ENCODE results near the gene IQGAP1. TPM values are rescaled to one million over a fixed set of nuclear protein-coding genes. Genes with fewer than 3 reads are reported as not detected.
A peak's percentile ranks its signal among the peaks of the same experiment; 100 is the strongest.

Gene IQGAP1
- total RNA-seq, 1 experiment from 2014 or later = 72.4 TPM

- Histone ChIP-seq H3K23ac (ENCODE audit: insufficient read length, low read depth, low read length) (no peak overlapping the region), H3K9me3 (ENCODE audit: control insufficient read depth, low read depth, low read length) (no peaks in the 10 kb centered on the region), H2BK15ac (ENCODE audit: low read depth, low read length) (no peak overlapping the region), H3K4ac (ENCODE audit: low read depth, low read length) (no peak overlapping the region), H3K79me1 (ENCODE audit: insufficient read depth, low read depth, low read length, poor library complexity, severe bottlenecking) (peaks cover 4% of the 10 kb centered on the region), H3T11ph (ENCODE audit: low read length) (no peak overlapping the region), H2AK5ac (ENCODE audit: insufficient read length, low read length) (no peak overlapping the region), H3K14ac (ENCODE audit: insufficient read depth, low read length) (no peak overlapping the region), H2BK20ac (ENCODE audit: low read depth, low read length, poor library complexity, severe bottlenecking) (no peak overlapping the region), H3K9ac (ENCODE audit: extremely low read depth, insufficient read length, low read length) (no peak overlapping the region), H3K18ac (ENCODE audit: insufficient read length, low read depth, low read length) (no peak overlapping the region), H2AFZ (ENCODE audit: low read length) (no peak overlapping the region), H3K4me1 (ENCODE audit: insufficient read depth, low read length) (peaks cover 7% of the 10 kb centered on the region; the same call in 1 of the 2 replicates), H3K79me2 (ENCODE audit: insufficient read depth, low read length) (peaks cover 18% of the 10 kb centered on the region; the same call in 1 of the 2 replicates), H2BK5ac (ENCODE audit: insufficient read length, low read length) (no peak overlapping the region), H3K56ac (ENCODE audit: insufficient read length, low read depth, low read length) (no peak overlapping the region), H3K23me2 (ENCODE audit: insufficient read length, low read depth, low read length, poor library complexity, severe bottlenecking) (no peaks in the 10 kb centered on the region), H3K27me3 (ENCODE audit: insufficient read depth, low read length) (no peaks in the 10 kb centered on the region), H2BK120ac (ENCODE audit: low read depth, low read length, poor library complexity, severe bottlenecking) (no peak overlapping the region), H4K20me1 (ENCODE audit: control insufficient read depth, insufficient read depth, insufficient read length) (no peaks in the 10 kb centered on the region), H3K27ac (ENCODE audit: insufficient read length, low read depth, low read length) (no peak overlapping the region), H3K4me2 (ENCODE audit: insufficient read depth, insufficient read length, low read length) (no peak overlapping the region), H2BK12ac (ENCODE audit: insufficient read length, low read depth, low read length) (no peak overlapping the region), H4K91ac (ENCODE audit: insufficient read length, low read depth, low read length) (no peak overlapping the region), H4K8ac (replicated peaks; ENCODE audit: insufficient read length, low read depth, low read length) (no peak overlapping the region), H4K5ac (ENCODE audit: insufficient read length, low read depth, low read length) (no peak overlapping the region)
- WGBS (ENCODE audit: extremely low coverage, insufficient read length, low lambda C conversion rate) = no CpG with 5 or more reads among the region's 3 CpGs
- Mint-ChIP-seq H3K27me3 (ENCODE audit: low read depth) (no peaks in the 10 kb centered on the region; the same call in 1 of the 2 replicates), H3K4me1 (peaks cover 56 to 60% of the 10 kb centered on the region in 2 experiments), H3K9me3 (peaks cover 3 to 4% of the 10 kb centered on the region in 2 experiments; a peak in 4 of 5 replicates), H3K27ac (peak overlapping the region; percentile 28 to 71 (median 59); a peak in 4 of 7 replicates), H3K36me3 (ENCODE audit: insufficient read depth in 1 of 3, low read depth in 3 of 3) (peaks cover 6 to 12% (median 9%) of the 10 kb centered on the region in 3 experiments), H3K4me3 (no peak overlapping the region)
- TF ChIP-seq CTCF (conservative IDR thresholded peaks at IDR 0.05) = no peak
- no peak for DNase-seq
Measured at GRCh38 chr15:90405055-90405607, 17.1 kb downstream of the IQGAP1 start.

All from H9 (cell line).